Brain microvascular endothelial cell (primary cell): ENCODE measurements around the gene AADACL3.
"Not testable (repeated sequence)": the region's sequence is repeated elsewhere in the genome, so short reads cannot be mapped to it uniquely, and the experiment has no call there.

ENCODE experiments used
- DNase-seq: peaks from one replicate; pipeline ENCODE4 v3.0.0-alpha.2; 2020
- H3K27ac ChIP-seq: fragments of 250-450 bp; sonication (Bioruptor Pico); 2 replicates; pipeline ENCODE4 v1.5.1; 2020; ENCODE audit warnings: mild to moderate bottlenecking, moderate library complexity
- H3K27me3 ChIP-seq: fragments of 250-450 bp; sonication (Bioruptor Pico); replicated peaks from 2 replicates; pipeline ENCODE4 v1.5.1; 2020; ENCODE audit warnings: mild to moderate bottlenecking
- H3K36me3 ChIP-seq: fragments of 250-450 bp; sonication (Bioruptor Pico); replicated peaks from 2 replicates; pipeline ENCODE4 v1.5.1; 2020; ENCODE audit warnings: mild to moderate bottlenecking
- H3K4me3 ChIP-seq: 2 replicates; pipeline ENCODE4 v1.5.1; 2011; ENCODE audit warnings: low read depth, mild to moderate bottlenecking, control low read depth, low read length, moderate library complexity
- in situ Hi-C: cut with HindIII; loops from 2 replicates; pipeline ENCODE4 v1.10.0; 2017; ENCODE audit warnings: low sequenced_read_pairs, low pct_ligation_motif_present
- TF ChIP-seq, protein P1 (sequence below): IDR thresholded peaks from 2 replicates; pipeline ENCODE4 v1.5.1; 2011; ENCODE audit warnings: low read depth, mild to moderate bottlenecking, moderate library complexity, low read length, control low read depth, inconsistent platforms; ENCODE audit errors: missing control alignments

AADACL3 gene

GRCh38 chr1:12722626-12723025 lies 6.7 kb downstream of the AADACL3 start:
- Histone ChIP-seq H3K36me3 (no peaks in the 10 kb centered on the region), H3K4me3 (no peak overlapping the region), H3K27ac (no peak overlapping the region), H3K27me3 (no peaks in the 10 kb centered on the region)
- TF ChIP-seq, protein P1, sequence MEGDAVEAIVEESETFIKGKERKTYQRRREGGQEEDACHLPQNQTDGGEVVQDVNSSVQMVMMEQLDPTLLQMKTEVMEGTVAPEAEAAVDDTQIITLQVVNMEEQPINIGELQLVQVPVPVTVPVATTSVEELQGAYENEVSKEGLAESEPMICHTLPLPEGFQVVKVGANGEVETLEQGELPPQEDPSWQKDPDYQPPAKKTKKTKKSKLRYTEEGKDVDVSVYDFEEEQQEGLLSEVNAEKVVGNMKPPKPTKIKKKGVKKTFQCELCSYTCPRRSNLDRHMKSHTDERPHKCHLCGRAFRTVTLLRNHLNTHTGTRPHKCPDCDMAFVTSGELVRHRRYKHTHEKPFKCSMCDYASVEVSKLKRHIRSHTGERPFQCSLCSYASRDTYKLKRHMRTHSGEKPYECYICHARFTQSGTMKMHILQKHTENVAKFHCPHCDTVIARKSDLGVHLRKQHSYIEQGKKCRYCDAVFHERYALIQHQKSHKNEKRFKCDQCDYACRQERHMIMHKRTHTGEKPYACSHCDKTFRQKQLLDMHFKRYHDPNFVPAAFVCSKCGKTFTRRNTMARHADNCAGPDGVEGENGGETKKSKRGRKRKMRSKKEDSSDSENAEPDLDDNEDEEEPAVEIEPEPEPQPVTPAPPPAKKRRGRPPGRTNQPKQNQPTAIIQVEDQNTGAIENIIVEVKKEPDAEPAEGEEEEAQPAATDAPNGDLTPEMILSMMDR: no peak
- no peak for DNase-seq
- in situ Hi-C loops: no loop called here

GRCh38 chr1:12728391-12728790 lies 12.5 kb downstream of the AADACL3 start:
- no peak for DNase-seq
- Histone ChIP-seq H3K27me3 (no peaks in the 10 kb centered on the region), H3K27ac (no peak overlapping the region), H3K36me3 (no peaks in the 10 kb centered on the region), H3K4me3 (no peak overlapping the region)
- TF ChIP-seq, protein P1: no peak
- in situ Hi-C loops: no loop called here

DNA sequence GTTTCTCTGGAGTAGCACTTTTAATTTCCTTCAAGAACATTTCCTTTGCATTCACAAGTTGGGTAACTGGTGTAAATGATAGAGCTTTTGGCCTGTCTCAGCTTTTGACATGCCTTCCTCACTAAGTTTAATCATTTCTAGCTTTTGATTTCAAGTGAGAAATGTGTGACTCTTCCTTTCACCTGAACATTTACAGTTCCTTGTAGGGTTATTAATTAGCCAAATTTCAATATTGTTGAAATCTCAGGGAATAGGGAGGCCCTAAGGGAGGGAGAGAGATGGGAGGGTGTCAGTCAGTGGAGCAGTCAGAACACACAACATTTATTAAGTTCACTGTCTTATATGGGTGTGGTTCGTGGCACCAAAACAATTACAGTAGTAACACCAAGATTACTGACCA lies 14.2 kb downstream of the AADACL3 start:
- in situ Hi-C loops: no loop called here
- H3K27ac ChIP-seq: no peak overlapping the region
- no peak for DNase-seq
- H3K36me3 ChIP-seq: no peaks in the 10 kb centered on the region
- no peak overlapping the region for H3K4me3 ChIP-seq
- no peaks in the 10 kb centered on the region for H3K27me3 ChIP-seq
- TF ChIP-seq, protein P1: no peak

DNA sequence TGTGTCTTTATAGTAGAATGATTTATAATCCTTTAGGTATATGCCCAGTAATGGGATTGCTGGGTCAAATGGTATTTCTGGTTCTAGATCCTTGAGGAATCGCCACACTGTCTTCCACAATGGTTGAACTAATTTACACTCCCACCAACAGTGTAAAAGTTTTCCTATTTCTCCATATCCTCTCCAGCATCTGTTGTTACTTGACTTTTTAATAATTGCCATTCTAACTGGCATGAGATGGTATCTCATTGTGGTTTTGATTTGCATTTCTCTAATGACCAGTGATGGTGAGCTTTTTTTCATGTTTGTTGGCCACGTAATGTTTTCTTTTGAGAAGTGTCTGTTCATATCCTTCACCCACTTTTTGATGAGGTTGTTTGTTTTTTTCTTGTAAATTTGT lies 15.2 kb downstream of the AADACL3 start:
- in situ Hi-C loops, H3K27me3 ChIP-seq, DNase-seq, H3K4me3 ChIP-seq, H3K27ac ChIP-seq, H3K36me3 ChIP-seq: not testable (repeated sequence)

GRCh38 chr1:12734651-12735050 lies 18.7 kb downstream of the AADACL3 start:
- TF ChIP-seq, protein P1: no peak
- Histone ChIP-seq H3K36me3 (no peaks in the 10 kb centered on the region), H3K27me3 (no peaks in the 10 kb centered on the region), H3K27ac (no peak overlapping the region), H3K4me3 (no peak overlapping the region)
- no peak for DNase-seq
- in situ Hi-C loops: no loop called here

DNA sequence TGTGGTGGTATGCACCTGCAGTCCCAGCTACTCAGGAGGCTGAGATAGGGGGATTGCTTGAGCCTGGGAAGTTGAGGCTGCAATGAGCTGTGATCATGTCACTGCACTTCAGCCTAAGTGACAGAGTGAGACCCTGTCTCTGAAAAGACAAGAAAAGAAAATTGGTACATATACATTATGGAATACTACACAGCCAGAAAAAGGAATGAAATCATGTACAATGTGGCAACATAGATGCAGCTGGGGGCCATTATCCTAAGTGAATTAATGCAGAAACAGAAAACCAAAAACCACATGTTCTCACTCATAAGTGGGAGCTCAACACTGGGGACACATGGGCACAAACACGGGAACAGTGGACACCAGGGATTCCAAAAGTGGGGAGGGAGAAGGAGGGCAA lies 23.0 kb downstream of the AADACL3 start:
- Histone ChIP-seq H3K4me3 (no peak overlapping the region), H3K27me3 (no peaks in the 10 kb centered on the region), H3K27ac (no peak overlapping the region), H3K36me3 (no peaks in the 10 kb centered on the region)
- in situ Hi-C loops: no loop called here
- TF ChIP-seq, protein P1: no peak
- no peak for DNase-seq
